Raji (cell line): ENCODE measurements around the gene OPCML.

Source experiments
- POLR2A ChIP-seq: IDR thresholded peaks from 2 replicates; pipeline ENCODE4 v1.6.1; 2011; ENCODE audit warnings: low read depth, low read length, control low read depth; ENCODE audit not compliant: insufficient read depth

OPCML gene

DNA sequence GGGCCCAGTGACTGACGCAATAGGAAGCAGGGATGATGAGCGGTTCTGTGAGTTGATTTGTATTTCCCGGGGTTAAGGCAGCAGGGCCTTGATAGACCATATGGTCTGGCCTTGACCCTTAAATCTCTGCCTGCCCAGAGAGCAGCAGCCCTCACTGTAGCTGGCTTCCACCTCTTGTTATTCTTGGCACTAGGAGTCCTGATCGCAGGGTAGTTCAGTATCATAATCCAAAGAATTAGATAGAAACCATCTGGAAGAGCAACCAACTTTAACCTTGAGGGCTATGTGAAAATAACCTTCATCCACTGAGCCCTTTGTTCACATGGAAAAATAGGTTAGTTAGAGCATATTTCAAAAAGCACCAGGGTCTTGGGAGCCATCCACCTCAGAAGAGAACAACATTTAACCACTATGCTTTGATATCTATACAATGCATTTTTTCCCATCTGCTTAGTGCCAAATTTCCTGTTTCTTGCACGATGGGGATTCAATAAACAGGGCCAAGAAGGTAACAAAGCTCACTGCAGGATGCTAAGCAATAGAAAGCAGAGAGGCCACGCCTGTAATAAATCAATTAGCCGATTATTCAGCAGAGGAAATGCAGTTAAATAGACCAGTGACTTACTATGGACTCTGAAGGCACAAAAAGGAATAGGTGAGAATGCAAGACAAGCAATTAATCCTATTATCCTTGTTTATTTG, 761.3 kb downstream of the OPCML start:
- TF ChIP-seq POLR2A = no peak

DNA sequence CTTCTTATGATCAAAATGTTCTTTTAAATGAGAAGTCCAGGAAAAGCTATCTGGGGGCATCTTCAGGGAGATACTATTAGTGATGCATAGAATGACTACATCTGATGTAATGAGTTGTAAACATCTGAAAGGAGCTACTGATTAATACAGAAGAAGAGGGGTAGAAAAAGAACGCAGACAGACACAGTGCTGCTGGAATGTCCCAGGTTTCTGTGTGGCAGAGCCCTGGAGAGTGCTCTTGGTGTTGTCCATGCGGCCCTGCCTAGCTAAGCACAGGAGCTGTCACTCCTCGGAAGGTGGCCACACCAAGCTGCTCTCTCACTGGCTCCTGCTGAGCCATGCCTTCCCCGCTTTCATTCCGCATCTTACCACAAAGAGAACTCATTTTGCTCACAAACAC, 768.8 kb downstream of the OPCML start:
- TF ChIP-seq POLR2A = no peak

DNA sequence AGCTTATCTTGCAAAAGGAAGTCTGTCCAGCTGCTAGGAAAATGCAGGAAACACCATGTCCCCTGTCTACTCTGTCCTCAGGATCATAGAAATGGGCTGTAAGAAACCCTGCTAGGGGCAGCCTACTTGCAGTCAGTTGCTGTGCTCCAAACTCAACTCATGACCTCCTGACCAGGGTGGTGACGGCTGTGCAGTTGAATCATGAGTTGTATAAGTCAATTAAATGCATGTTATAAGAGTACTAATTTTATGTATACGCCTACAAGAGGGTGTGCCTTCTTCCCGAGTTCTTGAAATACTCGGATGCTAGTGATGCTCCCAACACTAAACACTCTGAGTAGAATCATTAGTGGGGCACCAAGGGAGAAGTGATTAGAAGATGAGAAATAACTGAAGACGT, 776.4 kb downstream of the OPCML start:
- no peak for TF ChIP-seq POLR2A

DNA sequence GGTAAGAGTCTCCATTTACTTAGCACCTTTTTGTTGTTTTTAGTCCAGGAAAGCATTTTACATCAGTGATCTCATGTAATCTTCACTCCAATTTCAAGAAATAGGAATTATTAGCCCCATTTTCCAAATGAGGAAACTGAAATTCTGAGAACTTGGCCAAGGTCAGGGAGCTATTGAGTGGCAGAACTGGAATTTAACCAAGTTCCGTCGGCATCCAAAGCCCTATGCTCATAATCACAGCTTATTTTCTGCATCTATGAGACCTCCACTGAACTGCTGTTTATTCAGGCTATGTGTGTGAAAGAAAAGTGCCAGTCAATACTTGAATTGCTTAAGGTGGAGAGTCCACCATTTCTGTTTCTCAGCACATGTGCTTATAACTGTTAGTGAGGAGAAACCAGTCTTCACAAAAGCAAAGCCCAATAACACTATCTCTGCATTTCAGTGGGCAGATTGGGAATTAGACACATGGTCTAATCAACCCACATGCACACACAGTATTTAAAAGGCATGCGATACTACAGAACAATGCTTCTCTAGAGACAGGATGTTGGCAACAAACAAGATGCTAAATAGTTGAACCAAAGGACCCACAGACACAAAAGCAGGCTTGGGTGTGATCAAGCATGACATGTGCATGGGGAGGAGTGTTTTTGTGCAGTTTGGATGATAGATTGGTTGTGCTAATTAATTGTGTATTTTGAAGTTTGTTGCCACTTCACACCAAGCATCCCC, 780.6 kb downstream of the OPCML start:
- TF ChIP-seq POLR2A = no peak

- no peak for TF ChIP-seq POLR2A
Measured at GRCh38 chr11:132746305-132746704, 786.0 kb downstream of the OPCML start.

GRCh38 chr11:132745306-132745705, 787.0 kb downstream of the OPCML start:
- no peak for TF ChIP-seq POLR2A

DNA sequence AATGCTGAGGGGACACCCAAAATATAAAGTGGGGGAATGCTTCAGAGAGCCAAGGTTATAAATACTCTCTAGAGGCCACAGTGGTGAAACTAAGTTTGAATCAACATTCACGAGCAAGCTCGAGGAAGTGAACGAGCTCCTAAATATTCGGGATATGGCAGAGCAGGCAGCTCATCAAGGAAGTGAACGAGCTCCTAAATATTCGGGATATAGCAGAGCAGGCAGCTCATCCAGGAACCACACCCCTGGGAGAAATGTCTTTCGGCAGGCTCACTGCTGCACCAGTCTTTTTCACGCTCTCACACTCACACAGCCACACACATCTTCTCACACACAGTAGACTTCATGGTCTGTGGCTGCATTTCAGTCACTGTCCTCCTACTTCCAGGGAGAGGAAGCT, 787.5 kb downstream of the OPCML start:
- TF ChIP-seq POLR2A = no peak

DNA sequence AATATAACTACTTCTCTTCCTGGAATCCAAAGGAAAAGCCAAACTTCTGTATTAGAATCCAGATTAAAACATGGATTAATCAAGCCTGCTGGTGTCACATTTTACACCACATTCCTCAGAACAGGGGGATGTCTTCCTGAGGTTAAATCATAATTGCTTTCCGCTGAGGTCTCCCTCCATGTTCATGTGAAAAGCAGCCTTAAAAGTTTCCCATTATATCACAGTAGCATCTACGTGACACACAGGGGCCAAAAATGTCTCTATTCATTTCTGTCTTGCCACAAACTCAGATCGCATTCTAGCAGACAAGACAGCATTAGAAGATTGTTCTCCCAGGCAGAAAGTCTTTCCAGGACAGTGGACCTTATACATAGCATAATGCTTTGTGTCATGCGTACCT, 788.7 kb downstream of the OPCML start:
- no peak for TF ChIP-seq POLR2A

DNA sequence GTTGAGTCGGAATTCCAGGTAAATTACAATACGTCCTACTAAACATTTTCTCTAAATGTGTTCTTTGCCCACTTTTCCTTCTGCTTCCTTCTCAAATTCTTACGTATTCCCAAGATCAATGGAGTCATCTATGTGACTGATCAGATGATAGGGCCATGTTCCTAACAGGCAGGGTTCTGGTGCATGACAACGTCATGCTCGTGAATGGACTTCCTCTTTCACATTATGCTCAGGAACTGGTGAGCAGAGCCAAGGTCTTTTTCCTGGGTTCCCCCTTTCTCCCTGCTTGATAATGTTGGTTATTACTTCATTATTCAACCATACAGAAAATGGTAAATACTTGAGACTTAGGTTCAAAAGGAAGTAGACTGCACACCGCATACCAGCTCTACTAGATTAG, 789.4 kb downstream of the OPCML start:
- TF ChIP-seq POLR2A = no peak

- no peak for TF ChIP-seq POLR2A
Measured at GRCh38 chr11:132734217-132734616, 798.1 kb downstream of the OPCML start.

GRCh38 chr11:132728026-132728425, 804.3 kb downstream of the OPCML start:
- TF ChIP-seq POLR2A = no peak

DNA sequence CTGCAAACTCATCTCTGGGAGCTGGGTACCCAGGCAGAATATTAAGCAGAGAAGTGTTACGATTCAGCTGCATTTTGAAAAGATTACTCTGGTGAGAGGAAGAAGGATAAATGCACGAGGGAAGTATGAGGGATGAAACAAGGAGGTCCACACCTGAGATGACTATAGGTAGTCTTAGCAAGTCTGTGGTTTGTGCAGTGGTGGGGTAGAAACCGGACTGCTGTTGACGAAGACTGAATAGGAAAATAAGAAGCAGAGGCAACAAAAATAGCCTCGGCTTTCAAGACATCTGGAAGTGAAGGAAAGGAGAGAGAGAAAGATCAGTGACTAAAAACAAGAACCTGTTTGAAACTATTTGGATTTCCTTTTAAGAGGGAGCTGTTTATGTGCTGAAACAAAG, 810.8 kb downstream of the OPCML start:
- no peak for TF ChIP-seq POLR2A

DNA sequence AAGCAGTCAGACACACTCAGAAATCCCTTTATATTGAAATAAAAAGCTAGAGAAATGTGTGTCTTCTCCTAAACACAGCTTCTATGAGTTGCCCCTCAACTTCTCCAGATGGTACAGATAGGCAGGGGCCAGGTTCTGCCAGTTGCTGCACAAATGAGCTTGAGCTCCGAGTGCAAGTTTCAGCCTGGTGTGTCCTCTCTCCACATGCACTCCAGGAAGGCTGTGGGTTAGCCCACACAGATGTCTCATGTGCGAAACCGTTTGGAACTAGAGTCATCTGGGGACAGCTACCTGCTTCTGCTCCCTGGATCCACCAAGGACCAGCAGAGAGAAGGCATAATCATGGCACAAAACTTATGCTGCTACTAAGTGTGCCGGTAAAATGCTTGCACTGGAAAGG, 812.6 kb downstream of the OPCML start:
- TF ChIP-seq POLR2A = no peak

GRCh38 chr11:132718711-132719671, 813.3 kb downstream of the OPCML start:
- no peak for TF ChIP-seq POLR2A

GRCh38 chr11:132717824-132718223, 814.5 kb downstream of the OPCML start:
- no peak for TF ChIP-seq POLR2A

- no peak for TF ChIP-seq POLR2A
Measured at GRCh38 chr11:132716037-132716436, 816.3 kb downstream of the OPCML start.

DNA sequence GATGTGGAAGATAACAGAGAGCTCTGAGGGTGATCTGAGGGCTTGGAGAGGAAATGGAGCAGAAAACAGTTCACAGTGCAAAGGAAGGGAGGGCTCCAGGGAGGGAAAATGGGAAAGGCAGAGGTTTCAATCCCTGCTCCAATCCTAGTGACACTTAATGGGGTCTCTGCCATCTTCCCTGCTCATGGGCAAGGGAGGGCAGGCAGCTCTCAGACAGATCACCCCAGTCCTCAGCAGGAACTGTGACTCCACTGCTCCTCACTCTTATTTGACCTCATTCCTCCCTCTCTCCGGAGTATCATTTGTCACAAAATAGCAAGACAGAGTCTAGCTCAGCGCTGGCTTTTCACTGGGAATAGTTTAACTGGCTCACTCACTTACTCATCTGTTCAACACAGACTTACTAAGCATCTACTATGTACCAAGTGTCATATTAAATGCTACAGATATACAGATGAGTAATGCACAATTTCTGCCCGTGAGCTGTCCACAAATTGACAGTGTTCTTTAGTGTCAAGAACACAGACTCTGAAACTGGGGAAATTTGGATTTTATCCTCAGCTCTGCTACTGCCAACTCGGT, 817.4 kb downstream of the OPCML start:
- no peak for TF ChIP-seq POLR2A
